ENCODE measurements around the gene SLC26A6. TPM values are rescaled to one million over a fixed set of nuclear protein-coding genes. Genes with fewer than 3 reads are reported as not detected.

Gene SLC26A6
- total and polyA plus RNA-seq, 2 of the 13 experiments (the other 11 are each of a cell fraction or from before 2014, with no cell fraction given), result 40.7 to 184 TPM

DNA sequence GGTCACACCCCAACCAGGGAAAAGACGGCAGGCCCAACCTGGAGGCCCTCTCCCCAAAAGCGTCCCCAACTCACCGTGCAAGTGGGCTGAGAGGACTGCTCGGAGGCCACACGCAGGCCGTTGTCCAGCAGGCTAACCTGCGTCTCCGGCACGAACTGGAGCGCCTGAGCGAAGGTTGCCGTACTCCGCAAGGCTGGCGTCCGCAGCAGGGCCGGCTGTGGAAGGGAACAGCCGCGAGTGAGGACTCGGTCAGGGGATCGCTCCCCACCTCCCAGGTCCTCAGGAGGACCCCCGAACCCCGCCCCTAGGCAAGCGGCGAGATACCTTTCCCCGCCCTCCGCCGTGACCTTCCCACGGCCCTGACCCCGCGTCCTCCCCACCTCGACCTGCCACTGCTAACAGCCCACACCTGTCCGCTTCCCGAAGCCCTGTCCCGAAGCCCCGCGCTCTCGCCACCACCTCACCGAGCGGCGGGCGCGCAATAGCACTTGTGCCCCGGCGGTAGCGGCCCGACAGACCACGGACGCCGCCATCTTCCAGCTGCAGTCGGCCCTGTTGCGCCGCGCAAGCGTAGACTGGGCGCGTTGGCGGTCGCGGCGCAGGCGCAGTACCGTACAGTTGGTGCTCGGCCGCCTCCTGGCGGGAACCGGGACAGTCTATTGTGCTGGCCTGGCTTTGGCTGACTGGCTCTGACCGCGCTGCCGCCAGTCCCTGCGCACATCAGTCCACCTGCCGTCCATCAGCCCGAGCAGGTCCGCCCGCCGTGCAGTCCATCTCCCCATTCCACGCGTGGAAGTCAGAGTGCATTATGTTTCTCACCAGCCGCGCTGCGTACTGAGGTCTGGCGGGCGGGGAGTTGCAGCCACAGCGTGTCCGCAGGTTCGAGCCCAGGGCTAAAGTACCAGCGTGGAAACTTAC lies 25.9 kb downstream of the SLC26A6 start, which contains the start of gene UQCRC1 (continued):
- TF ChIP-seq ZBTB2 (CRISPR knock-in tag; IDR thresholded peaks at IDR 0.05; ENCODE audit: low read depth) (no peak), GRHL1 (CRISPR knock-in tag; conservative IDR thresholded peaks at IDR 0.05) (no peak), NR2C2 (CRISPR knock-in tag; IDR thresholded peaks at IDR 0.05; ENCODE audit: borderline replicate concordance) (peak; percentile 93), ZNF672 (CRISPR knock-in tag; IDR thresholded peaks at IDR 0.05) (no peak), TFAP4 (IDR thresholded peaks at IDR 0.05; ENCODE audit: borderline replicate concordance, low read depth) (peak; percentile 57; the same call in 1 of the 2 replicates), ZBTB7A (CRISPR knock-in tag; IDR thresholded peaks at IDR 0.05) (peak; percentile 81), JUND (CRISPR knock-in tag; IDR thresholded peaks at IDR 0.05) (peak; percentile 53; the same call in 1 of the 2 replicates), FOXO4 (CRISPR knock-in tag; conservative IDR thresholded peaks at IDR 0.05) (no peak), ZNF510 (CRISPR knock-in tag; IDR thresholded peaks at IDR 0.05; ENCODE audit: low read depth) (no peak), TGIF2 (CRISPR knock-in tag; IDR thresholded peaks at IDR 0.05) (no peak), CC2D1A (CRISPR knock-in tag; IDR thresholded peaks at IDR 0.05) (no peak), MBD4 (IDR thresholded peaks at IDR 0.05; ENCODE audit: borderline replicate concordance, low read length) (no peak), MED8 (CRISPR knock-in tag; IDR thresholded peaks at IDR 0.05; ENCODE audit: insufficient replicate concordance) (peak; percentile 87), SALL2 (CRISPR knock-in tag; IDR thresholded peaks at IDR 0.05) (peak; percentile 78), DRAP1 (CRISPR knock-in tag; IDR thresholded peaks at IDR 0.05) (peak; percentile 83)
- TF ChIP-seq, protein P1, sequence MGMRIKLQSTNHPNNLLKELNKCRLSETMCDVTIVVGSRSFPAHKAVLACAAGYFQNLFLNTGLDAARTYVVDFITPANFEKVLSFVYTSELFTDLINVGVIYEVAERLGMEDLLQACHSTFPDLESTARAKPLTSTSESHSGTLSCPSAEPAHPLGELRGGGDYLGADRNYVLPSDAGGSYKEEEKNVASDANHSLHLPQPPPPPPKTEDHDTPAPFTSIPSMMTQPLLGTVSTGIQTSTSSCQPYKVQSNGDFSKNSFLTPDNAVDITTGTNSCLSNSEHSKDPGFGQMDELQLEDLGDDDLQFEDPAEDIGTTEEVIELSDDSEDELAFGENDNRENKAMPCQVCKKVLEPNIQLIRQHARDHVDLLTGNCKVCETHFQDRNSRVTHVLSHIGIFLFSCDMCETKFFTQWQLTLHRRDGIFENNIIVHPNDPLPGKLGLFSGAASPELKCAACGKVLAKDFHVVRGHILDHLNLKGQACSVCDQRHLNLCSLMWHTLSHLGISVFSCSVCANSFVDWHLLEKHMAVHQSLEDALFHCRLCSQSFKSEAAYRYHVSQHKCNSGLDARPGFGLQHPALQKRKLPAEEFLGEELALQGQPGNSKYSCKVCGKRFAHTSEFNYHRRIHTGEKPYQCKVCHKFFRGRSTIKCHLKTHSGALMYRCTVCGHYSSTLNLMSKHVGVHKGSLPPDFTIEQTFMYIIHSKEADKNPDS (CRISPR knock-in tag; IDR thresholded peaks at IDR 0.05), result no peak
- TF ChIP-seq, protein P2, sequence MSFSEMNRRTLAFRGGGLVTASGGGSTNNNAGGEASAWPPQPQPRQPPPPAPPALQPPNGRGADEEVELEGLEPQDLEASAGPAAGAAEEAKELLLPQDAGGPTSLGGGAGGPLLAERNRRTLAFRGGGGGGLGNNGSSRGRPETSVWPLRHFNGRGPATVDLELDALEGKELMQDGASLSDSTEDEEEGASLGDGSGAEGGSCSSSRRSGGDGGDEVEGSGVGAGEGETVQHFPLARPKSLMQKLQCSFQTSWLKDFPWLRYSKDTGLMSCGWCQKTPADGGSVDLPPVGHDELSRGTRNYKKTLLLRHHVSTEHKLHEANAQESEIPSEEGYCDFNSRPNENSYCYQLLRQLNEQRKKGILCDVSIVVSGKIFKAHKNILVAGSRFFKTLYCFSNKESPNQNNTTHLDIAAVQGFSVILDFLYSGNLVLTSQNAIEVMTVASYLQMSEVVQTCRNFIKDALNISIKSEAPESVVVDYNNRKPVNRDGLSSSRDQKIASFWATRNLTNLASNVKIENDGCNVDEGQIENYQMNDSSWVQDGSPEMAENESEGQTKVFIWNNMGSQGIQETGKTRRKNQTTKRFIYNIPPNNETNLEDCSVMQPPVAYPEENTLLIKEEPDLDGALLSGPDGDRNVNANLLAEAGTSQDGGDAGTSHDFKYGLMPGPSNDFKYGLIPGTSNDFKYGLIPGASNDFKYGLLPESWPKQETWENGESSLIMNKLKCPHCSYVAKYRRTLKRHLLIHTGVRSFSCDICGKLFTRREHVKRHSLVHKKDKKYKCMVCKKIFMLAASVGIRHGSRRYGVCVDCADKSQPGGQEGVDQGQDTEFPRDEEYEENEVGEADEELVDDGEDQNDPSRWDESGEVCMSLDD (CRISPR knock-in tag; IDR thresholded peaks at IDR 0.05; ENCODE audit: borderline replicate concordance), result peak; percentile 67; the same call in 1 of the 2 replicates

Measured in HepG2 (cell line).